Suppressor macrophage (primary cell): ENCODE results near the gene EDARADD.
"Not testable (repeated sequence)": the region's sequence is repeated elsewhere in the genome, so short reads cannot be mapped to it uniquely, and the experiment has no call there.

Experiments
- DNase-seq, 4 experiments: peaks; one replicate each; pipeline ENCODE4 v3.0.0-alpha.2; 2020 to 2022

Gene EDARADD

GRCh38 chr1:236489710-236490377 is 95.8 kb downstream of the EDARADD start:
- DNase-seq: peak; percentile 42 to 84 (median 70)

GRCh38 chr1:236491469-236492136 is 97.5 kb downstream of the EDARADD start:
- no peak for DNase-seq

GRCh38 chr1:236492378-236492777 is 98.3 kb downstream of the EDARADD start:
- peak in 1 of 4 experiments; percentile 5 for DNase-seq

GRCh38 chr1:236494082-236494481 is 100.0 kb downstream of the EDARADD start:
- no peak for DNase-seq

GRCh38 chr1:236494586-236495466 is 100.7 kb downstream of the EDARADD start:
- no peak for DNase-seq

- no peak for DNase-seq
Observed at GRCh38 chr1:236495467-236496112, 101.5 kb downstream of the EDARADD start.

GRCh38 chr1:236497908-236498307 is 103.8 kb downstream of the EDARADD start:
- DNase-seq: no peak

GRCh38 chr1:236501093-236501492 is 107.0 kb downstream of the EDARADD start:
- no peak for DNase-seq

GRCh38 chr1:236502579-236502971 is 108.5 kb downstream of the EDARADD start:
- DNase-seq: no peak

GRCh38 chr1:236502972-236503639 is 109.0 kb downstream of the EDARADD start:
- DNase-seq: peak; percentile 85 to 95 (median 94)

- DNase-seq: not testable (repeated sequence)
Observed at GRCh38 chr1:236504338-236504737, 110.3 kb downstream of the EDARADD start.

- DNase-seq: peak in 1 of 4 experiments; percentile 25
Observed at GRCh38 chr1:236507022-236507700, 113.1 kb downstream of the EDARADD start.

- no peak for DNase-seq
Observed at GRCh38 chr1:236508593-236509027, 114.5 kb downstream of the EDARADD start.

- DNase-seq: no peak
Observed at GRCh38 chr1:236509203-236509602, 115.1 kb downstream of the EDARADD start.

- DNase-seq: no peak
Observed at GRCh38 chr1:236509647-236510401, 115.7 kb downstream of the EDARADD start.

GRCh38 chr1:236511735-236512418 is 117.8 kb downstream of the EDARADD start:
- no peak for DNase-seq

GRCh38 chr1:236514703-236515442 is 120.8 kb downstream of the EDARADD start:
- no peak for DNase-seq

- DNase-seq: no peak
Observed at GRCh38 chr1:236515443-236515958, 121.4 kb downstream of the EDARADD start.
